ENCODE results near the gene VGLL3. TPM values are rescaled to one million over a fixed set of nuclear protein-coding genes. Genes with fewer than 3 reads are reported as not detected.

VGLL3 gene
- total RNA-seq, 2 donors from 2014 or later = 1.3 to 8.0 TPM

- Histone ChIP-seq H3K4me1 (no peaks in the 10 kb centered on the region), H3K27me3 (no peaks in the 10 kb centered on the region), H3K9me3 (no peaks in the 10 kb centered on the region), H3K4me3 (no peak overlapping the region), H3K9ac (ENCODE audit: low read depth in 2 of 2, low read length in 2 of 2) (no peak overlapping the region), H3K27ac (no peak overlapping the region), H3K36me3 (no peaks in the 10 kb centered on the region)
- TF ChIP-seq CTCF (IDR thresholded peaks at IDR 0.05) = no peak
- intact Hi-C loops (cut with DNase I) = no loop called here
- no peak for DNase-seq
Observed at GRCh38 chr3:87001473-87002098, 10.6 kb upstream of the VGLL3 start.

- intact Hi-C loops (cut with DNase I) = no loop called here
- no peaks in the 10 kb centered on the region for H3K27me3 ChIP-seq
- no peak overlapping the region for H3K27ac ChIP-seq
- no peak overlapping the region for H3K9ac ChIP-seq (ENCODE audit: low read depth in 2 of 2, low read length in 2 of 2)
- DNase-seq = no peak
- no peak overlapping the region for H3K4me3 ChIP-seq
- no peak for TF ChIP-seq CTCF (IDR thresholded peaks at IDR 0.05)
- H3K9me3 ChIP-seq = no peaks in the 10 kb centered on the region
- no peaks in the 10 kb centered on the region for H3K4me1 ChIP-seq
- H3K36me3 ChIP-seq = no peaks in the 10 kb centered on the region
Observed at GRCh38 chr3:87000940-87001339, 10.0 kb upstream of the VGLL3 start.

GRCh38 chr3:86998569-86998968 is 7.6 kb upstream of the VGLL3 start:
- intact Hi-C loops (cut with DNase I) = no loop called here
- Histone ChIP-seq H3K4me3 (no peak overlapping the region), H3K27me3 (no peaks in the 10 kb centered on the region), H3K27ac (no peak overlapping the region), H3K9me3 (no peaks in the 10 kb centered on the region), H3K36me3 (no peaks in the 10 kb centered on the region), H3K9ac (ENCODE audit: low read depth in 2 of 2, low read length in 2 of 2) (no peak overlapping the region), H3K4me1 (no peaks in the 10 kb centered on the region)
- no peak for TF ChIP-seq CTCF (IDR thresholded peaks at IDR 0.05)
- no peak for DNase-seq

- TF ChIP-seq CTCF (IDR thresholded peaks at IDR 0.05) = no peak
- H3K4me1 ChIP-seq = peaks cover 2% of the 10 kb centered on the region
- no peaks in the 10 kb centered on the region for H3K27me3 ChIP-seq
- intact Hi-C loops (cut with DNase I) = no loop called here
- H3K36me3 ChIP-seq = no peaks in the 10 kb centered on the region
- H3K4me3 ChIP-seq = no peak overlapping the region
- H3K9ac ChIP-seq (ENCODE audit: low read depth in 2 of 2, low read length in 2 of 2) = no peak overlapping the region
- no peaks in the 10 kb centered on the region for H3K9me3 ChIP-seq
- no peak for DNase-seq
- no peak overlapping the region for H3K27ac ChIP-seq
Observed at GRCh38 chr3:86996261-86996955, 5.5 kb upstream of the VGLL3 start.

- no peak for TF ChIP-seq CTCF (IDR thresholded peaks at IDR 0.05)
- Histone ChIP-seq H3K27me3 (no peaks in the 10 kb centered on the region), H3K9me3 (no peaks in the 10 kb centered on the region), H3K9ac (ENCODE audit: low read depth in 2 of 2, low read length in 2 of 2) (no peak overlapping the region), H3K4me1 (peaks cover 4% of the 10 kb centered on the region), H3K4me3 (no peak overlapping the region), H3K36me3 (no peaks in the 10 kb centered on the region), H3K27ac (no peak overlapping the region)
- DNase-seq = no peak
- intact Hi-C loops (cut with DNase I) = no loop called here
Observed at GRCh38 chr3:86995537-86995936, 4.6 kb upstream of the VGLL3 start.
